Right lobe of liver (tissue), 4 donors: ENCODE results near the gene KCNC1.

Source experiments
- POLR2A ChIP-seq: fragments of 450-650 bp; IDR thresholded peaks from one replicate; pipeline ENCODE4 v1.6.1; 2017; ENCODE audit warnings: antibody characterized with exemption, mild to moderate bottlenecking
- TF ChIP-seq, protein P1 (sequence below), 4 donors: fragments of 200-600 bp in 3 of 4; fragments of 450-650 bp in 1 of 4; IDR thresholded peaks; one replicate each; pipeline versions ENCODE4 v1.5.1 to v1.8.0; 2016 to 2022; ENCODE audit warnings: antibody characterized with exemption in 4 of 4, mild to moderate bottlenecking in 2 of 4
- donor health status: DM: no; HTN: no; CAD: no.
- donor health status: DM: no; HTN: no; CAD: no.
- donor health status: DM: no; HTN: yes; CAD: no.

GRCh38 chr11:17827006-17827405, 92.4 kb downstream of the KCNC1 start:
- TF ChIP-seq, protein P1, sequence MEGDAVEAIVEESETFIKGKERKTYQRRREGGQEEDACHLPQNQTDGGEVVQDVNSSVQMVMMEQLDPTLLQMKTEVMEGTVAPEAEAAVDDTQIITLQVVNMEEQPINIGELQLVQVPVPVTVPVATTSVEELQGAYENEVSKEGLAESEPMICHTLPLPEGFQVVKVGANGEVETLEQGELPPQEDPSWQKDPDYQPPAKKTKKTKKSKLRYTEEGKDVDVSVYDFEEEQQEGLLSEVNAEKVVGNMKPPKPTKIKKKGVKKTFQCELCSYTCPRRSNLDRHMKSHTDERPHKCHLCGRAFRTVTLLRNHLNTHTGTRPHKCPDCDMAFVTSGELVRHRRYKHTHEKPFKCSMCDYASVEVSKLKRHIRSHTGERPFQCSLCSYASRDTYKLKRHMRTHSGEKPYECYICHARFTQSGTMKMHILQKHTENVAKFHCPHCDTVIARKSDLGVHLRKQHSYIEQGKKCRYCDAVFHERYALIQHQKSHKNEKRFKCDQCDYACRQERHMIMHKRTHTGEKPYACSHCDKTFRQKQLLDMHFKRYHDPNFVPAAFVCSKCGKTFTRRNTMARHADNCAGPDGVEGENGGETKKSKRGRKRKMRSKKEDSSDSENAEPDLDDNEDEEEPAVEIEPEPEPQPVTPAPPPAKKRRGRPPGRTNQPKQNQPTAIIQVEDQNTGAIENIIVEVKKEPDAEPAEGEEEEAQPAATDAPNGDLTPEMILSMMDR (IDR thresholded peaks at IDR 0.05): peak in 3 of 4 donors; percentile 5 to 22 (median 10)
- TF ChIP-seq POLR2A: no peak
